Measurements from ENCODE around the gene UNC13C.

- TF ChIP-seq CTCF (IDR thresholded peaks at IDR 0.05) (no peak), POLR2AphosphoS5 (IDR thresholded peaks at IDR 0.05) (no peak), POLR2A (IDR thresholded peaks at IDR 0.05) (no peak), EP300 (IDR thresholded peaks at IDR 0.05) (no peak)
Measured at GRCh38 chr15:53974121-53974520, 4.1 kb upstream of the UNC13C start.
